ENCODE results near the gene RASSF7. TPM values are rescaled to one million over a fixed set of nuclear protein-coding genes. Genes with fewer than 3 reads are reported as not detected.

Gene RASSF7
- polyA plus RNA-seq, 1 of the 3 experiments (the other 2 are of a cell fraction) = 19.8 TPM

- no peak overlapping the region for H3K9ac ChIP-seq
These were observed 45.5 kb downstream of the RASSF7 start for GRCh38 chr11:606245-606644.

GRCh38 chr11:607020-607780, 46.4 kb downstream of the RASSF7 start:
- Histone ChIP-seq H3K4me3 (ENCODE audit: low read depth in 2 of 2, low read length in 1 of 2) (no peak overlapping the region), H3K27me3 (ENCODE audit: insufficient read depth) (no peaks in the 10 kb centered on the region), H3K9me2 (no peaks in the 10 kb centered on the region), H4K20me1 (ENCODE audit: insufficient read depth) (peaks cover 17% of the 10 kb centered on the region), H3K36me3 (replicated peaks in 1 of 2; ENCODE audit: control insufficient read depth in 1 of 2, insufficient read depth in 2 of 2, low read length in 1 of 2) (peaks cover 50 to 82% of the 10 kb centered on the region in 2 experiments), H3F3A (replicated peaks; ENCODE audit: insufficient read depth) (peaks cover 6% of the 10 kb centered on the region), H3K4me2 (no peak overlapping the region), H3K4me1 (ENCODE audit: control insufficient read depth in 1 of 2, insufficient read depth in 2 of 2, low read depth in 1 of 2, low read length in 1 of 2) (peaks cover 4 to 14% of the 10 kb centered on the region in 2 experiments; a peak in 1 of 4 replicates), H3K79me2 (ENCODE audit: insufficient read depth) (peaks cover 12% of the 10 kb centered on the region; the same call in 1 of the 2 replicates), H3K9ac (no peak overlapping the region), H3K9me3 (no peaks in the 10 kb centered on the region), H3K27ac (ENCODE audit: low read depth in 2 of 2, low read length in 1 of 2) (peak overlapping the region in 1 of 2 experiments; percentile 57; a peak in 2 of 4 replicates), H2AFZ (ENCODE audit: low read depth) (no peak overlapping the region)
- DNase-seq = no peak
- TF ChIP-seq FOSL2 (IDR thresholded peaks at IDR 0.05; ENCODE audit: borderline replicate concordance, low read depth) = no peak
- TF ChIP-seq ZBTB33 (IDR thresholded peaks at IDR 0.05; ENCODE audit: borderline replicate concordance, low read depth) = no peak
- TF ChIP-seq RAD21 (IDR thresholded peaks at IDR 0.05; ENCODE audit: low read length) = no peak
- no peak for TF ChIP-seq CHD2 (IDR thresholded peaks at IDR 0.05; ENCODE audit: low read length, partially characterized antibody)
- no peak for TF ChIP-seq EZH2phosphoT487 (IDR thresholded peaks at IDR 0.05; ENCODE audit: borderline replicate concordance, low read depth)
- ChIA-PET CTCF (interaction anchor here (0.7 to 2.3 kb wide), 3 partner anchors 52 to 120 kb away, joined by 3 to 10 read pairs (median 3); no protein-coding TSS in a partner anchor), POLR2A (interaction anchor here (0.6 to 1.6 kb wide), 2 partner anchors 8 to 90 kb away, joined by 3 read pairs; partner anchors contain the start of gene IRF7)
- WGBS (ENCODE audit: low lambda C conversion rate) = 94% methylated on average over 19 of the region's 35 CpGs

More at GRCh38 chr11:606245-606644, 45.5 kb downstream of the RASSF7 start:
- DNase-seq = peak; percentile 92
- Histone ChIP-seq H3K36me3 (replicated peaks in 1 of 2; ENCODE audit: control insufficient read depth in 1 of 2, insufficient read depth in 2 of 2, low read length in 1 of 2) (peaks cover 44 to 82% of the 10 kb centered on the region in 2 experiments), H3K4me3 (ENCODE audit: low read depth in 2 of 2, low read length in 1 of 2) (no peak overlapping the region), H3K27ac (ENCODE audit: low read depth in 2 of 2, low read length in 1 of 2) (peak overlapping the region; percentile 57 to 73; a peak in 2 of 4 replicates), H3K79me2 (ENCODE audit: insufficient read depth) (peaks cover 11% of the 10 kb centered on the region; the same call in 1 of the 2 replicates), H3K9me2 (no peaks in the 10 kb centered on the region), H3K4me2 (peak overlapping the region; percentile 47; the same call in 1 of the 2 replicates), H3K4me1 (ENCODE audit: control insufficient read depth in 1 of 2, insufficient read depth in 2 of 2, low read depth in 1 of 2, low read length in 1 of 2) (peaks cover 4 to 14% of the 10 kb centered on the region in 2 experiments; a peak in 1 of 4 replicates), H4K20me1 (ENCODE audit: insufficient read depth) (peaks cover 15% of the 10 kb centered on the region; the same call in 1 of the 2 replicates), H3F3A (replicated peaks; ENCODE audit: insufficient read depth) (peaks cover 6% of the 10 kb centered on the region), H3K9me3 (no peaks in the 10 kb centered on the region), H2AFZ (ENCODE audit: low read depth) (no peak overlapping the region), H3K27me3 (ENCODE audit: insufficient read depth) (no peaks in the 10 kb centered on the region)
- ChIA-PET CTCF (interaction anchor here (0.7 to 2.3 kb wide), 3 partner anchors 10 to 118 kb away, joined by 3 to 10 read pairs (median 5); no protein-coding TSS in a partner anchor), POLR2A (interaction anchor here (1.6 kb wide), 1 partner anchor 9 kb away, joined by 3 read pairs; the partner anchor contains the start of gene IRF7)
- TF ChIP-seq MXI1 (IDR thresholded peaks at IDR 0.05; ENCODE audit: low read depth, low read length) = no peak
- TF ChIP-seq RAD21 (IDR thresholded peaks at IDR 0.05; ENCODE audit: low read length) = no peak
- TF ChIP-seq EP300 (IDR thresholded peaks at IDR 0.05; ENCODE audit: borderline replicate concordance in 1 of 2, low read depth in 1 of 2, low read length in 1 of 2) = no peak
- TF ChIP-seq IRF3 (IDR thresholded peaks at IDR 0.05; ENCODE audit: low read depth, low read length) = no peak
- TF ChIP-seq NFIC (IDR thresholded peaks at IDR 0.05; ENCODE audit: borderline replicate concordance) = 0 out of 2 replicates have a peak, but pooled peaks have one; percentile 21
- peak; percentile 14 for TF ChIP-seq CHD2 (IDR thresholded peaks at IDR 0.05; ENCODE audit: low read length, partially characterized antibody)
- no peak for TF ChIP-seq RCOR1 (IDR thresholded peaks at IDR 0.05; ENCODE audit: low read length)
- no peak for TF ChIP-seq SMC3 (IDR thresholded peaks at IDR 0.05; ENCODE audit: low read depth, low read length)
- no peak for TF ChIP-seq ZBTB33 (IDR thresholded peaks at IDR 0.05; ENCODE audit: borderline replicate concordance, low read depth)
- WGBS (ENCODE audit: low lambda C conversion rate) = no CpG with 5 or more reads among the region's 19 CpGs
